K562 (cell line): ENCODE results near the gene LYRM7. TPM values are rescaled to one million over a fixed set of nuclear protein-coding genes. Genes with fewer than 3 reads are reported as not detected.

Experiments used
- ATAC-seq: fragments of 200-7000 bp; cut with Tn5 transposase; 3 replicates; pipeline ENCODE4 v1.9.1; 2020; ENCODE audit warnings: moderate library complexity
- BruUV-seq: library from RNA; stranded (reverse); fragments of 400-500 nt; replicated peaks from 2 replicates; lab custom pipeline; 2021; lab: Mats Ljungman, UMichigan
- CTCF ChIA-PET: fragments of 300-600 bp; formaldehyde crosslinking; extraction: SDS; loops from one replicate; lab custom pipeline; 2021; ENCODE audit warnings: low intra/inter-chr PET ratio; lab: Yijun Ruan, JAX
- POLR2A ChIA-PET: fragments of 300-600, 350-650 bp; sonication (Branson Sonifier 250); formaldehyde crosslinking; extraction: SDS; loops from one replicate; lab custom pipeline; 2021; ENCODE audit warnings: antibody characterized with exemption, inconsistent platforms; lab: Yijun Ruan, JAX
- DNase-seq, 4 experiments: peaks; one replicate each; pipeline versions ENCODE4 v3.0.0 to v3.0.0-alpha.2; 2011 to 2018; ENCODE audit warnings: low spot score in 3 of 4, mixed read lengths in 3 of 4; ENCODE audit errors: extremely low read depth in 1 of 4
- FAIRE-seq: peaks from 2 replicates; lab custom pipeline; 2011; peaks lifted over from hg19 to GRCh38; lab: Jason Lieb, UNC
- H2AFZ ChIP-seq: 2 replicates; pipeline ENCODE4 v1.6.0; 2011; ENCODE audit warnings: low read depth, low read length, control low read depth, inconsistent platforms
- H3K27ac ChIP-seq: fragments of 200-600 bp; 3 replicates; pipeline ENCODE4 v1.8.0; 2011; ENCODE audit warnings: low read depth, mild to moderate bottlenecking, control low read depth, inconsistent platforms, low read length, moderate library complexity, mixed read lengths; ENCODE audit errors: extremely low read depth
- H3K27me3 ChIP-seq, 2 experiments: fragments of 300-600 bp in 1 of 2; 2 replicates in 1 of 2; 3 replicates in 1 of 2; pipeline versions ENCODE4 v1.6.0 to v1.8.0; 2011; ENCODE audit warnings: inconsistent platforms in 2 of 2, low read length in 2 of 2, mild to moderate bottlenecking in 1 of 2, mixed read lengths in 1 of 2, moderate library complexity in 1 of 2; ENCODE audit not compliant: control insufficient read depth in 2 of 2, insufficient read depth in 2 of 2
- H3K36me3 ChIP-seq: fragments of 300-600 bp; 3 replicates; pipeline ENCODE4 v1.8.0; 2011; ENCODE audit warnings: mild to moderate bottlenecking, low read length, inconsistent platforms; ENCODE audit not compliant: control insufficient read depth, insufficient read depth
- H3K4me1 ChIP-seq, 2 experiments: fragments of 200-600 bp in 1 of 2; replicated peaks in 1 of 2; 2 replicates in 1 of 2; 3 replicates in 1 of 2; pipeline versions ENCODE4 v1.5.1 to v1.8.0; 2011; ENCODE audit warnings: inconsistent platforms in 2 of 2, low read length in 2 of 2, mild to moderate bottlenecking in 1 of 2, mixed read lengths in 1 of 2, moderate library complexity in 1 of 2; ENCODE audit not compliant: control insufficient read depth in 2 of 2, insufficient read depth in 2 of 2
- H3K4me2 ChIP-seq: 2 replicates; pipeline ENCODE4 v1.6.1; 2011; ENCODE audit warnings: low read length, control low read depth, inconsistent platforms, mixed read lengths; ENCODE audit not compliant: insufficient read depth
- H3K4me3 ChIP-seq: fragments of 200-600 bp; sonication (generic), shearing (Covaris generic); 2 replicates; pipeline ENCODE4 v1.5.1; 2016; ENCODE audit warnings: control low read depth, inconsistent platforms
- H3K79me2 ChIP-seq: fragments of 200-600 bp; 3 replicates; pipeline ENCODE4 v1.8.0; 2011; ENCODE audit warnings: low read length, inconsistent platforms; ENCODE audit not compliant: control insufficient read depth, insufficient read depth
- H3K9ac ChIP-seq, 2 experiments: 2 replicates each; pipeline versions ENCODE4 v1.6.0 to v1.6.1; 2011; ENCODE audit warnings: low read depth in 2 of 2, low read length in 2 of 2, control low read depth in 1 of 2, inconsistent platforms in 1 of 2, mild to moderate bottlenecking in 1 of 2, mixed read lengths in 1 of 2; ENCODE audit not compliant: insufficient read depth in 1 of 2
- H3K9me1 ChIP-seq: one replicate; pipeline ENCODE4 v1.6.0; 2011; ENCODE audit warnings: inconsistent platforms, mild to moderate bottlenecking, low read length, moderate library complexity; ENCODE audit not compliant: control insufficient read depth, insufficient read depth
- H3K9me3 ChIP-seq: replicated peaks from 2 replicates; pipeline ENCODE4 v1.5.1; 2011; ENCODE audit warnings: low read depth, low read length, inconsistent platforms; ENCODE audit not compliant: control insufficient read depth, insufficient read depth
- H4K20me1 ChIP-seq: replicated peaks from 2 replicates; pipeline ENCODE4 v1.6.1; 2011; ENCODE audit warnings: low read length, inconsistent platforms, mixed read lengths; ENCODE audit not compliant: control insufficient read depth, insufficient read depth
- ATF7 ChIP-seq: fragments of 450-650 bp; IDR thresholded peaks from 2 replicates; pipeline ENCODE4 v1.7.1; 2014; ENCODE audit warnings: mild to moderate bottlenecking, moderate library complexity
- CEBPB ChIP-seq: fragments of 450-650 bp; IDR thresholded peaks from 2 replicates; pipeline ENCODE4 v1.6.1; 2016; ENCODE audit warnings: missing genetic modification characterization, missing compliant biosample characterization
- CEBPG ChIP-seq, 3 experiments: fragments of 200-800 bp in 1 of 3; sonication (Bioruptor generic) in 1 of 3; sonication (generic) in 1 of 3; formaldehyde crosslinking in 1 of 3; IDR thresholded peaks in 2 of 3; conservative IDR thresholded peaks in 1 of 3; 2 replicates each; pipeline versions ENCODE4 v1.6.1 to v1.8.0; 2016 to 2022; ENCODE audit warnings: missing compliant biosample characterization in 2 of 3, missing genetic modification characterization in 2 of 3, mild to moderate bottlenecking in 1 of 3, missing genetic modification reagents in 1 of 3
- DMBX1 ChIP-seq: fragments of 250-450 bp; sonication (Bioruptor Pico); IDR thresholded peaks from 2 replicates; pipeline ENCODE4 v1.8.0; 2022; ENCODE audit warnings: inconsistent platforms, mild to moderate bottlenecking, moderate library complexity, borderline replicate concordance
- ELF4 ChIP-seq: fragments of 450-650 bp; formaldehyde crosslinking; IDR thresholded peaks from 2 replicates; pipeline ENCODE4 v1.4.0; 2022; ENCODE audit warnings: missing genetic modification characterization
- EP300 ChIP-seq: IDR thresholded peaks from 2 replicates; pipeline ENCODE4 v1.6.1; 2012; ENCODE audit warnings: low read length, improper control_type of control experiment
- FOXM1 ChIP-seq, 2 experiments: fragments of 450-650 bp in 1 of 2; sonication (generic) in 1 of 2; formaldehyde crosslinking in 1 of 2; IDR thresholded peaks; 2 replicates each; pipeline versions ENCODE4 v1.6.1 to v1.9.0; 2017 to 2022; ENCODE audit warnings: low read depth in 2 of 2, mild to moderate bottlenecking in 2 of 2, missing genetic modification reagents in 1 of 2, moderate library complexity in 1 of 2
- HMBOX1 ChIP-seq: sonication (generic); IDR thresholded peaks from 2 replicates; pipeline ENCODE4 v1.6.1; 2016
- MEF2A ChIP-seq: IDR thresholded peaks from 2 replicates; pipeline ENCODE4 v1.6.1; 2011; ENCODE audit warnings: low read depth, mild to moderate bottlenecking, low read length, moderate library complexity; ENCODE audit not compliant: control insufficient read depth
- POLR2A ChIP-seq: fragments of 450-650 bp; conservative IDR thresholded peaks from 2 replicates; pipeline ENCODE4 v1.6.1; 2016
- PTRF ChIP-seq: fragments of 450-650 bp; IDR thresholded peaks from 2 replicates; pipeline ENCODE4 v1.6.1; 2016; ENCODE audit warnings: mild to moderate bottlenecking, missing genetic modification characterization, missing compliant biosample characterization
- SAFB ChIP-seq: fragments of 200-400 bp; formaldehyde crosslinking; IDR thresholded peaks from 2 replicates; pipeline ENCODE4 v1.6.1; 2017; ENCODE audit warnings: low read depth, low read length, borderline replicate concordance
- SMAD4 ChIP-seq: fragments of 250-450 bp; sonication (Bioruptor Pico); conservative IDR thresholded peaks from 2 replicates; pipeline ENCODE4 v1.8.0; 2021; ENCODE audit warnings: inconsistent platforms, mild to moderate bottlenecking, moderate library complexity
- SMC3 ChIP-seq: conservative IDR thresholded peaks from 2 replicates; pipeline ENCODE4 v1.6.1; 2011; ENCODE audit warnings: low read depth, low read length, improper control_type of control experiment; ENCODE audit not compliant: insufficient read depth
- ZBTB49 ChIP-seq: sonication (generic); formaldehyde crosslinking; IDR thresholded peaks from 2 replicates; pipeline ENCODE4 v1.8.0; 2022; ENCODE audit warnings: missing genetic modification reagents, mild to moderate bottlenecking, borderline replicate concordance
- ZNF253 ChIP-seq: fragments of 250-450 bp; sonication (Bioruptor Pico); conservative IDR thresholded peaks from 2 replicates; pipeline ENCODE4 v1.6.1; 2021; ENCODE audit warnings: mild to moderate bottlenecking
- ZNF347 ChIP-seq: fragments of 450-650 bp; formaldehyde crosslinking; IDR thresholded peaks from 2 replicates; pipeline ENCODE4 v1.4.0; 2020; ENCODE audit warnings: low read depth, mild to moderate bottlenecking, moderate library complexity
- WGBS: fragments of 100-300 bp; shearing (Covaris generic); methylation state at CpG from one replicate; pipeline ENCODE4 v1.1.6; 2016; ENCODE audit warnings: low coverage, mixed read lengths; ENCODE audit not compliant: insufficient coverage; ENCODE audit errors: missing lambda C conversion rate; 5-methylcytosine and 5-hydroxymethylcytosine counted together
- in situ Hi-C: fragments of 300-500 bp; cut with MboI; formaldehyde crosslinking; loops from 4 replicates; pipeline ENCODE4 v1.15.0; 2018; ENCODE audit warnings: inconsistent platforms, mixed read lengths
- intact Hi-C: fragments of 100-400 bp; cut with micrococcal nuclease; formaldehyde crosslinking; loops from 2 replicates; pipeline ENCODE4 v1.14.2; 2022
- polyA plus RNA-seq, 8 experiments: library from polyadenylated mRNA; depleted of rRNA in 4 of 8; stranded (reverse) in 5 of 8; unstranded in 3 of 8; fragments of >200 nt; fragmentation: Nextera tagmentation in 2 of 8; fragmentation: Illumina TruSeq in 1 of 8; extraction: Ambion mirVana in 2 of 8; extraction: Trizol in 1 of 8; gene quantifications; 2 replicates each; pipeline versions ENCODE4 v1.2.1 to v1.2.3, GENCODE V29; 2011 to 2014; ENCODE audit warnings: inconsistent platforms in 1 of 8, missing spikeins in 1 of 8
- total RNA-seq, 7 experiments: library from RNA; depleted of rRNA in 6 of 7; stranded (reverse); fragments of >200 nt in 6 of 7; fragmentation: Illumina TruSeq in 2 of 7; extraction: Trizol in 2 of 7; gene quantifications; 2 replicates each; pipeline versions ENCODE4 v1.2.1 to v1.2.3, GENCODE V29; 2011 to 2021; ENCODE audit warnings: low replicate concordance in 1 of 7
- TF ChIP-seq, protein P1 (sequence below): fragments of 450-650 bp; formaldehyde crosslinking; IDR thresholded peaks from 2 replicates; pipeline ENCODE4 v1.4.0; 2020; ENCODE audit warnings: mild to moderate bottlenecking, moderate library complexity

LYRM7 gene
- total and polyA plus RNA-seq, 9 of the 15 experiments (the other 6 are each of a cell fraction or from before 2014, with no cell fraction given) = 16.2 to 70.1 (median 33.3) TPM

DNA sequence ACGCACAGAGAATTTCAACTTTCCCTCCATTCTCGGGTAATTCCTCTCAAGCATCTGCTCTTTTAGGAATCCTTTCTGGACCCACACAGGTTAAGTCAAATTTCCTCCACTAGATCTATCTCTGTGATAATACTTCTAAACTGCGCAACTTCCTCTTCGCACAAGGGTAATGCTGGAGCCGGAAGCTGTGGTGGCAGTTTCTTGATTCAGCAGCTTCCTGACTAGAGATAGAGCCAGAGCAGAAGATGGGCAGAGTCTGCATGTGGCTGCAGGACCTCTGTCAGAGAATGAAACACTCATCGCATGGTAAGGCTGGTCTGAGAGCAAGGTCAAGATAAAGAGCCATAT lies 82.1 kb downstream of the LYRM7 start:
- CTCF ChIA-PET = no interaction called here
- no peak overlapping the region for H3K27ac ChIP-seq
- ATAC-seq (peak; percentile 72), DNase-seq (peak in 2 of 4 experiments; percentile 12 to 52), FAIRE-seq (peak; percentile 56)
- WGBS = 15% methylated on average over 6 of the region's 6 CpGs
- in situ Hi-C loops = no loop called here
- H2AFZ ChIP-seq = peak overlapping the region; percentile 80
- H3K9ac ChIP-seq = no peak overlapping the region
- intact Hi-C loops = no loop called here
- BruUV-seq = no TSS peak
- H3K79me2 ChIP-seq = no peaks in the 10 kb centered on the region
- peak overlapping the region; percentile 39 for H3K4me2 ChIP-seq
- no peaks in the 10 kb centered on the region for H3K27me3 ChIP-seq
- no peaks in the 10 kb centered on the region for H3K36me3 ChIP-seq
- no peaks in the 10 kb centered on the region for H3K9me1 ChIP-seq
- POLR2A ChIA-PET = interaction anchor here (0.6 to 2.4 kb wide), 3 partner anchors 11 to 98 kb away, joined by 3 to 20 read pairs (median 4); partner anchors contain the start of gene CDC42SE2
- H4K20me1 ChIP-seq = no peaks in the 10 kb centered on the region
- H3K4me3 ChIP-seq = no peak overlapping the region
- H3K4me1 ChIP-seq = peaks cover 4 to 15% of the 10 kb centered on the region in 2 experiments
- no peaks in the 10 kb centered on the region for H3K9me3 ChIP-seq
- TF ChIP-seq ZBTB49 (CRISPR knock-in tag) = no peak
- no peak for TF ChIP-seq SMC3
- 0 out of 2 replicates have a peak, but pooled peaks have one; percentile 19 for TF ChIP-seq EP300
- no peak for TF ChIP-seq ELF4 (CRISPR knock-in tag)
- no peak for TF ChIP-seq ZNF347 (CRISPR knock-in tag)
- TF ChIP-seq, protein P1, sequence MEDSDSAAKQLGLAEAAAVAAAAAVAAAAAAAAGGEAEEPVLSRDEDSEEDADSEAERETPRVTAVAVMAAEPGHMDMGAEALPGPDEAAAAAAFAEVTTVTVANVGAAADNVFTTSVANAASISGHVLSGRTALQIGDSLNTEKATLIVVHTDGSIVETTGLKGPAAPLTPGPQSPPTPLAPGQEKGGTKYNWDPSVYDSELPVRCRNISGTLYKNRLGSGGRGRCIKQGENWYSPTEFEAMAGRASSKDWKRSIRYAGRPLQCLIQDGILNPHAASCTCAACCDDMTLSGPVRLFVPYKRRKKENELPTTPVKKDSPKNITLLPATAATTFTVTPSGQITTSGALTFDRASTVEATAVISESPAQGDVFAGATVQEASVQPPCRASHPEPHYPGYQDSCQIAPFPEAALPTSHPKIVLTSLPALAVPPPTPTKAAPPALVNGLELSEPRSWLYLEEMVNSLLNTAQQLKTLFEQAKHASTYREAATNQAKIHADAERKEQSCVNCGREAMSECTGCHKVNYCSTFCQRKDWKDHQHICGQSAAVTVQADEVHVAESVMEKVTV (CRISPR knock-in tag) = 0 out of 2 replicates have a peak, but pooled peaks have one; percentile 23
- no peak for TF ChIP-seq CEBPG (CRISPR knock-in tag; IDR thresholded peaks at IDR 0.05)
- TF ChIP-seq CEBPG (tag; conservative IDR thresholded peaks at IDR 0.05 in 1 of 2, IDR thresholded peaks at IDR 0.05 in 1 of 2) = peak; percentile 21 to 27; a peak in 2 of 4 replicates
- 0 out of 2 replicates have a peak, but pooled peaks have one; percentile 23 for TF ChIP-seq SMAD4 (CRISPR knock-in tag)
- 0 out of 2 replicates have a peak, but pooled peaks have one; percentile 31 for TF ChIP-seq HMBOX1
- no peak for TF ChIP-seq SAFB
- no peak for TF ChIP-seq ATF7
- no peak for TF ChIP-seq POLR2A
- no peak for TF ChIP-seq FOXM1 (IDR thresholded peaks at IDR 0.05; ENCODE audit: low read depth)
- no peak for TF ChIP-seq FOXM1 (CRISPR knock-in tag; IDR thresholded peaks at IDR 0.05; ENCODE audit: low read depth)
- TF ChIP-seq ZNF253 (CRISPR knock-in tag) = no peak
- peak; percentile 45; the same call in 1 of the 2 replicates for TF ChIP-seq DMBX1 (CRISPR knock-in tag)
- peak; percentile 65 for TF ChIP-seq CEBPB (tag)
- no peak for TF ChIP-seq MEF2A
- TF ChIP-seq PTRF (tag) = no peak
